ENCODE measurements around the gene COG5. TPM values are rescaled to one million over a fixed set of nuclear protein-coding genes. Genes with fewer than 3 reads are reported as not detected.

COG5 gene
- total and polyA plus RNA-seq, 10 of the 15 experiments (the other 5 are each of a cell fraction or from before 2014, with no cell fraction given) = 5.5 to 27.9 (median 15.6) TPM

DNA sequence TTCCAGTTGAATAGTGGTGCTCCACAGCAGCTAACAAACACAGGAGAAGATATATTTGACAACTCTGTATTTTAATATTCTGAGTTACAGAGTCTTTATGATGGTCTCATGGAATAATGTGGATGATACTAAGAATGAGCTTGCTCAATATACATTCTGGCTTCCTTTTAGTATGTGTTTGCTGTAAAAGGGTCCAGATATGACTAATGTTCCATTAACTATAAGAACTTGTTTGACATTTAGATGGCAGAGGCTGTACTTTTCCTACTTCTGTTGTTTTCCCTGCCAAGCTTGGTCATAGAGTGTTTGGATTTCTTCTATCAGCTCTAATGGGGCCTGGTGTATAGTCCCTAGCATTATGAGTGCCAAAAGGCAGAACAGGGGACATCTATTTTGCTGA, 155.4 kb downstream of the COG5 start:
- RAD21 ChIA-PET (ENCODE audit: unreplicated experiment) = no interaction called here
- H3K27me3 ChIP-seq (replicated peaks in 1 of 2; ENCODE audit: control insufficient read depth in 2 of 2, insufficient read depth in 2 of 2, low read length in 1 of 2) = no peaks in the 10 kb centered on the region
- H3K9ac ChIP-seq (ENCODE audit: control insufficient read depth, insufficient read depth, low read length) = no peak overlapping the region
- no peaks in the 10 kb centered on the region for H4K20me1 ChIP-seq (ENCODE audit: control insufficient read depth, insufficient read depth)
- H3K79me2 ChIP-seq (ENCODE audit: control insufficient read depth, insufficient read depth, low read length) = no peaks in the 10 kb centered on the region
- H3K4me1 ChIP-seq (ENCODE audit: control insufficient read depth, insufficient read depth, low read length) = no peaks in the 10 kb centered on the region; the same call in 1 of the 2 replicates
- TF ChIP-seq, protein P1, sequence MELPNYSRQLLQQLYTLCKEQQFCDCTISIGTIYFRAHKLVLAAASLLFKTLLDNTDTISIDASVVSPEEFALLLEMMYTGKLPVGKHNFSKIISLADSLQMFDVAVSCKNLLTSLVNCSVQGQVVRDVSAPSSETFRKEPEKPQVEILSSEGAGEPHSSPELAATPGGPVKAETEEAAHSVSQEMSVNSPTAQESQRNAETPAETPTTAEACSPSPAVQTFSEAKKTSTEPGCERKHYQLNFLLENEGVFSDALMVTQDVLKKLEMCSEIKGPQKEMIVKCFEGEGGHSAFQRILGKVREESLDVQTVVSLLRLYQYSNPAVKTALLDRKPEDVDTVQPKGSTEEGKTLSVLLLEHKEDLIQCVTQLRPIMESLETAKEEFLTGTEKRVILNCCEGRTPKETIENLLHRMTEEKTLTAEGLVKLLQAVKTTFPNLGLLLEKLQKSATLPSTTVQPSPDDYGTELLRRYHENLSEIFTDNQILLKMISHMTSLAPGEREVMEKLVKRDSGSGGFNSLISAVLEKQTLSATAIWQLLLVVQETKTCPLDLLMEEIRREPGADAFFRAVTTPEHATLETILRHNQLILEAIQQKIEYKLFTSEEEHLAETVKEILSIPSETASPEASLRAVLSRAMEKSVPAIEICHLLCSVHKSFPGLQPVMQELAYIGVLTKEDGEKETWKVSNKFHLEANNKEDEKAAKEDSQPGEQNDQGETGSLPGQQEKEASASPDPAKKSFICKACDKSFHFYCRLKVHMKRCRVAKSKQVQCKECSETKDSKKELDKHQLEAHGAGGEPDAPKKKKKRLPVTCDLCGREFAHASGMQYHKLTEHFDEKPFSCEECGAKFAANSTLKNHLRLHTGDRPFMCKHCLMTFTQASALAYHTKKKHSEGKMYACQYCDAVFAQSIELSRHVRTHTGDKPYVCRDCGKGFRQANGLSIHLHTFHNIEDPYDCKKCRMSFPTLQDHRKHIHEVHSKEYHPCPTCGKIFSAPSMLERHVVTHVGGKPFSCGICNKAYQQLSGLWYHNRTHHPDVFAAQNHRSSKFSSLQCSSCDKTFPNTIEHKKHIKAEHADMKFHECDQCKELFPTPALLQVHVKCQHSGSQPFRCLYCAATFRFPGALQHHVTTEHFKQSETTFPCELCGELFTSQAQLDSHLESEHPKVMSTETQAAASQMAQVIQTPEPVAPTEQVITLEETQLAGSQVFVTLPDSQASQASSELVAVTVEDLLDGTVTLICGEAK (IDR thresholded peaks at IDR 0.05; ENCODE audit: borderline replicate concordance) = no peak
- TF ChIP-seq MXI1 (IDR thresholded peaks at IDR 0.05; ENCODE audit: low read depth, low read length) (no peak), FOXK2 (IDR thresholded peaks at IDR 0.05) (no peak), IRF4 (IDR thresholded peaks at IDR 0.05; ENCODE audit: low read depth, low read length) (no peak), TAF1 (IDR thresholded peaks at IDR 0.05; ENCODE audit: borderline replicate concordance, low read depth, low read length) (no peak)
- TF ChIP-seq, protein P2, sequence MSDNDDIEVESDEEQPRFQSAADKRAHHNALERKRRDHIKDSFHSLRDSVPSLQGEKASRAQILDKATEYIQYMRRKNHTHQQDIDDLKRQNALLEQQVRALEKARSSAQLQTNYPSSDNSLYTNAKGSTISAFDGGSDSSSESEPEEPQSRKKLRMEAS (IDR thresholded peaks at IDR 0.05; ENCODE audit: low read depth, low read length) = no peak
- no peak overlapping the region for H3K4me3 ChIP-seq
- CTCF ChIA-PET = interaction anchor here (0.9 to 1.3 kb wide), 3 partner anchors 47 to 466 kb away, joined by 3 read pairs; no protein-coding TSS in a partner anchor
- H3K36me3 ChIP-seq (ENCODE audit: control insufficient read depth in 2 of 2, insufficient read depth in 2 of 2, low read length in 1 of 2) = no peaks in the 10 kb centered on the region
- no peak overlapping the region for H3K27ac ChIP-seq (ENCODE audit: control insufficient read depth, insufficient read depth)
- POLR2A ChIA-PET = no interaction called here
- BruUV-seq (replicated peaks) = no TSS peak
- H2AFZ ChIP-seq (ENCODE audit: control insufficient read depth, low read depth, low read length) = no peak overlapping the region
- ATAC-seq = no peak
- H3K4me2 ChIP-seq (ENCODE audit: control insufficient read depth, insufficient read depth) = no peak overlapping the region
- H3K9me3 ChIP-seq (replicated peaks; ENCODE audit: control insufficient read depth, insufficient read depth, low read length) = no peaks in the 10 kb centered on the region
- FAIRE-seq = no peak
- SMC1A ChIA-PET (ENCODE audit: uncharacterized antibody, unreplicated experiment) = interaction anchor here (1.0 kb wide), 1 partner anchor 34 kb away, joined by 3 read pairs; no protein-coding TSS in a partner anchor
- intact Hi-C loops (cut with micrococcal nuclease; ENCODE audit: unreplicated experiment) = no loop called here
- in situ Hi-C loops (cut with MboI) = no loop called here
- DNase-seq (ENCODE audit: low read depth, low spot score) = no peak
